NCI-H1930 (cell line): Measurements from ENCODE around the gene CHRNA3.

ENCODE experiments used
- DNase-seq, 2 experiments: peaks; one replicate each; lab custom pipeline; 2025; lab: John Stamatoyannopoulos, UW

Gene CHRNA3

GRCh38 chr15:78620527-78621421 lies at the start of gene CHRNA3:
CHRNA3 (minus strand) TSS chr15:78620996; CDS start chr15:78620794, 202 bp downstream.
- no peak for DNase-seq

- no peak for DNase-seq
These were observed 48.2 kb upstream of the CHRNA3 start for GRCh38 chr15:78668987-78669386.

GRCh38 chr15:78667578-78668236 lies 46.9 kb upstream of the CHRNA3 start:
- DNase-seq, result no peak

GRCh38 chr15:78666010-78666409 lies 45.2 kb upstream of the CHRNA3 start:
- no peak for DNase-seq

GRCh38 chr15:78663703-78664102 lies 42.9 kb upstream of the CHRNA3 start:
- DNase-seq, result no peak

GRCh38 chr15:78662028-78662427 lies 41.2 kb upstream of the CHRNA3 start:
- DNase-seq, result no peak

- DNase-seq, result no peak
These were observed 40.2 kb upstream of the CHRNA3 start for GRCh38 chr15:78661001-78661400.

- no peak for DNase-seq
These were observed 39.8 kb upstream of the CHRNA3 start for GRCh38 chr15:78660584-78660983.

GRCh38 chr15:78658823-78659222 lies 38.0 kb upstream of the CHRNA3 start:
- no peak for DNase-seq

GRCh38 chr15:78654272-78654671 lies 33.5 kb upstream of the CHRNA3 start:
- DNase-seq, result no peak

- DNase-seq, result no peak
These were observed 31.3 kb upstream of the CHRNA3 start for GRCh38 chr15:78651930-78652615.

- no peak for DNase-seq
These were observed 30.2 kb upstream of the CHRNA3 start for GRCh38 chr15:78651007-78651406.

- DNase-seq, result no peak
These were observed 29.2 kb upstream of the CHRNA3 start for GRCh38 chr15:78650022-78650421.

- DNase-seq, result no peak
These were observed 24.2 kb upstream of the CHRNA3 start for GRCh38 chr15:78645009-78645408.

- DNase-seq, result no peak
These were observed 21.5 kb upstream of the CHRNA3 start for GRCh38 chr15:78642331-78642730.

GRCh38 chr15:78641749-78642275 lies 21.0 kb upstream of the CHRNA3 start:
- no peak for DNase-seq

- peak in 1 of 2 experiments; percentile 31 for DNase-seq
These were observed 20.4 kb upstream of the CHRNA3 start, which contains the start of gene CHRNB4 for GRCh38 chr15:78641102-78641748. CHRNB4 (minus strand) TSS chr15:78641210; CDS start chr15:78641133, 77 bp downstream.

- peak in 1 of 2 experiments; percentile 31 for DNase-seq
These were observed 19.8 kb upstream of the CHRNA3 start for GRCh38 chr15:78640527-78641101.

GRCh38 chr15:78638658-78639314 lies 18.0 kb upstream of the CHRNA3 start:
- DNase-seq, result peak; percentile 30 to 34

- DNase-seq, result no peak
These were observed 17.1 kb upstream of the CHRNA3 start for GRCh38 chr15:78637776-78638435.
